ENCODE results near the gene MANBA.
A peak's percentile ranks its signal among the peaks of the same experiment; 100 is the strongest.

The MANBA gene

GRCh38 chr4:102640669-102641068, 120.1 kb downstream of the MANBA start:
- no peak overlapping the region for H3K4me3 ChIP-seq (ENCODE audit: control insufficient read depth, low read depth, low read length)
- DNase-seq (ENCODE audit: low read depth), result peak; percentile 63
- no peak for TF ChIP-seq CTCF (conservative IDR thresholded peaks at IDR 0.05; ENCODE audit: control insufficient read depth, insufficient read depth, low read depth, low read length)

- no peak for DNase-seq (ENCODE audit: low read depth)
- no peak overlapping the region for H3K4me3 ChIP-seq (ENCODE audit: control insufficient read depth, low read depth, low read length)
- TF ChIP-seq CTCF (conservative IDR thresholded peaks at IDR 0.05; ENCODE audit: control insufficient read depth, insufficient read depth, low read depth, low read length), result no peak
Observed at GRCh38 chr4:102639598-102639997, 121.2 kb downstream of the MANBA start.

GRCh38 chr4:102638621-102639020, 122.1 kb downstream of the MANBA start:
- H3K4me3 ChIP-seq (ENCODE audit: control insufficient read depth, low read depth, low read length), result no peak overlapping the region
- no peak for DNase-seq (ENCODE audit: low read depth)
- no peak for TF ChIP-seq CTCF (conservative IDR thresholded peaks at IDR 0.05; ENCODE audit: control insufficient read depth, insufficient read depth, low read depth, low read length)

GRCh38 chr4:102637391-102637790, 123.4 kb downstream of the MANBA start:
- no peak for TF ChIP-seq CTCF (conservative IDR thresholded peaks at IDR 0.05; ENCODE audit: control insufficient read depth, insufficient read depth, low read depth, low read length)
- no peak for DNase-seq (ENCODE audit: low read depth)
- no peak overlapping the region for H3K4me3 ChIP-seq (ENCODE audit: control insufficient read depth, low read depth, low read length)

GRCh38 chr4:102633100-102633499, 127.7 kb downstream of the MANBA start:
- no peak overlapping the region for H3K4me3 ChIP-seq (ENCODE audit: control insufficient read depth, low read depth, low read length)
- no peak for DNase-seq (ENCODE audit: low read depth)
- no peak for TF ChIP-seq CTCF (conservative IDR thresholded peaks at IDR 0.05; ENCODE audit: control insufficient read depth, insufficient read depth, low read depth, low read length)

- DNase-seq (ENCODE audit: low read depth), result no peak
- no peak overlapping the region for H3K4me3 ChIP-seq (ENCODE audit: control insufficient read depth, low read depth, low read length)
- no peak for TF ChIP-seq CTCF (conservative IDR thresholded peaks at IDR 0.05; ENCODE audit: control insufficient read depth, insufficient read depth, low read depth, low read length)
Observed at GRCh38 chr4:102632241-102633065, 128.3 kb downstream of the MANBA start.

Measured in fibroblast of mammary gland (primary cell).